ENCODE results near the gene GNG8. TPM values are rescaled to one million over a fixed set of nuclear protein-coding genes. Genes with fewer than 3 reads are reported as not detected.

GNG8 gene
- total RNA-seq, 6 experiments from 2014 or later: not detected

- Mint-ChIP-seq H3K27ac (peak overlapping the region; percentile 84), H3K4me3 (peak overlapping the region; percentile 100), H3K27me3 (ENCODE audit: insufficient read depth) (peaks cover 2% of the 10 kb centered on the region), H3K4me1 (ENCODE audit: low read depth) (peaks cover 29% of the 10 kb centered on the region), H3K36me3 (ENCODE audit: low read depth) (peaks cover 37% of the 10 kb centered on the region), H3K9me3 (peaks cover 10% of the 10 kb centered on the region; the same call in 1 of the 2 replicates)
- no peak for TF ChIP-seq CTCF (IDR thresholded peaks at IDR 0.05)
- no peak for DNase-seq
Observed at GRCh38 chr19:46602392-46603194, 33.4 kb downstream of the GNG8 start.

GRCh38 chr19:46601318-46602224 is 34.4 kb downstream of the GNG8 start, which contains the start of gene CALM3:
TSS of gene CALM3 (plus strand) at chr19:46601330. CDS start at chr19:46601435, 105 bp downstream.
- no peak for DNase-seq
- Mint-ChIP-seq H3K27ac (peak within 1 kb of the TSS; percentile 100), H3K9me3 (peaks cover 10% of the 10 kb centered on the region; the same call in 1 of the 2 replicates), H3K4me1 (ENCODE audit: low read depth) (peaks cover 28% of the 10 kb centered on the region), H3K36me3 (ENCODE audit: low read depth) (peaks cover 33% of the 10 kb centered on the region), H3K27me3 (ENCODE audit: insufficient read depth) (peaks cover 2% of the 10 kb centered on the region), H3K4me3 (peak within 1 kb of the TSS; percentile 100)
- TF ChIP-seq CTCF (IDR thresholded peaks at IDR 0.05): no peak

DNA sequence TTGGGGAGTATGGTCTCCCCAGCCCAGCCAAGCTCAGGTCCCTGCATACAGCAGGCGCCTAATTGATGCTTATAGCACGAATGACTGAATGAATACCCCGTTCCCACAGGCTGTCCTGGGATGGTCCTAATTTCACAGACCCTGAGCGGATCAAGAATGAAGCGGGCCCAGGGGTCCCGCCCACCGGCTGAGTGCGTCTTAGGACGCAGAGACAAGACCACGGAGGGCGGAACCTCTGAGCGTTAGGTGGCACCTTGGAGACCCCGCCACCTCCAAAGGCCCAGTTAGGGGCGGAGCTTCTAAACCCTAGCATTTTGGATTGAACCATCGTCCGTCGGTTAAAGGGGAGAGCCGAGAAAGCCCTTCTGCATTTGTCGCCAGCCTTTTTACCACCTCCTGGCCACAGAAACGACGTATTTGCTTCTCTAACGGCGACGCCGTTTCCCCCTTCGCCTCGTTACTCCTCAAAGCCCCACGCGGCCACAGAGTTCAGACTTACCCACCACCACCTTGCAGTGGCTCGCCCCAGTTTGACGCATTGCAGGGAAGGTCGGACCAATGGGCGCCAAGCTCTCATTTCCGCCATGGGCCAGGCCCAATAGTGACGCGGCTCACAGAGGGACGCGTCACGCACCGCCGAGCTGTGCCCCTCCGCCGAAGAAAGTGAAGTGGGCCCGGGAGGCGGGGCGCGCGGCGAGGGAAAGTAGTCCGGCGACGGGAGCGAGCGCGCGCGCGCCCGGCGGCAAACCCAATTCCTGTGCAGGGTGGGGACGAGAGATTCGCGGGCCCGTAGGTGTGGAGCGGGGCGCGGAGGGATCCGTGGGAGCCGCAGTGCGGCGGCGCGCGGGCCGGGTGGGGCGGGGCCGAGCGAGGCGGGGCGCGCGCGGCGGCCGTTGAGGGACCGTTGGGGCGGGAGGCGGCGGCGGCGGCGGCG is 35.4 kb downstream of the GNG8 start:
- peak overlapping the region; percentile 100 for H3K4me3 Mint-ChIP-seq
- peak; percentile 97 for DNase-seq
- peaks cover 28% of the 10 kb centered on the region for H3K36me3 Mint-ChIP-seq (ENCODE audit: low read depth)
- no peak for TF ChIP-seq CTCF (IDR thresholded peaks at IDR 0.05)
- H3K27ac Mint-ChIP-seq: peak overlapping the region; percentile 100
- peaks cover 10% of the 10 kb centered on the region; the same call in 1 of the 2 replicates for H3K9me3 Mint-ChIP-seq
- peaks cover 23% of the 10 kb centered on the region for H3K4me1 Mint-ChIP-seq (ENCODE audit: low read depth)
- H3K27me3 Mint-ChIP-seq (ENCODE audit: insufficient read depth): peaks cover 2% of the 10 kb centered on the region

GRCh38 chr19:46599716-46600373 is 36.2 kb downstream of the GNG8 start:
- H3K36me3 Mint-ChIP-seq (ENCODE audit: low read depth): peaks cover 28% of the 10 kb centered on the region
- peaks cover 10% of the 10 kb centered on the region; the same call in 1 of the 2 replicates for H3K9me3 Mint-ChIP-seq
- peak overlapping the region; percentile 100 for H3K27ac Mint-ChIP-seq
- no peak for DNase-seq
- H3K4me1 Mint-ChIP-seq (ENCODE audit: low read depth): peaks cover 23% of the 10 kb centered on the region
- H3K4me3 Mint-ChIP-seq: peak overlapping the region; percentile 100
- TF ChIP-seq CTCF (IDR thresholded peaks at IDR 0.05): peak; percentile 15; the same call in 1 of the 2 replicates
- H3K27me3 Mint-ChIP-seq (ENCODE audit: insufficient read depth): peaks cover 2% of the 10 kb centered on the region
